WTC11 (cell line): ENCODE results near the gene FCHSD1. TPM values are rescaled to one million over a fixed set of nuclear protein-coding genes. Genes with fewer than 3 reads are reported as not detected.

Experiments used
- ATAC-seq: fragments of 200-7000 bp; cut with Tn5 transposase; 2 replicates; pipeline ENCODE4 v1.10.0; 2021; ENCODE audit warnings: mild to moderate bottlenecking, moderate library complexity
- CTCF ChIA-PET: fragments of 300-600 bp; sonication (Branson Sonifier 250); formaldehyde crosslinking; loops from one replicate; lab custom pipeline; 2021; ENCODE audit warnings: antibody characterized with exemption; lab: Charles Lee
- POLR2A ChIA-PET: fragments of 350-600 bp; sonication (Branson Sonifier 250); formaldehyde crosslinking; loops from one replicate; lab custom pipeline; 2021; ENCODE audit warnings: antibody characterized with exemption; lab: Charles Lee
- DNase-seq: peaks from one replicate; pipeline ENCODE4 v3.0.0; 2021; ENCODE audit warnings: low spot score
- H3K27ac Mint-ChIP-seq: 2 replicates; pipeline ENCODE4 v1.8.0; 2021; ENCODE audit warnings: mixed read lengths
- H3K27me3 Mint-ChIP-seq: 2 replicates; pipeline ENCODE4 v1.8.0; 2021; ENCODE audit warnings: low read depth, mild to moderate bottlenecking, moderate library complexity, mixed read lengths
- H3K36me3 Mint-ChIP-seq: 2 replicates; pipeline ENCODE4 v1.8.0; 2021; ENCODE audit warnings: mixed read lengths
- H3K4me1 Mint-ChIP-seq: 2 replicates; pipeline ENCODE4 v1.8.0; 2022; ENCODE audit warnings: mixed read lengths
- H3K4me3 Mint-ChIP-seq: 2 replicates; pipeline ENCODE4 v1.8.0; 2021; ENCODE audit warnings: mild to moderate bottlenecking, moderate library complexity, mixed read lengths
- H3K9me3 Mint-ChIP-seq: 2 replicates; pipeline ENCODE4 v1.8.0; 2021; ENCODE audit warnings: mixed read lengths
- CBFB ChIP-seq: sonication (generic); formaldehyde crosslinking; IDR thresholded peaks from 2 replicates; pipeline ENCODE4 v1.8.1; 2022; ENCODE audit warnings: mild to moderate bottlenecking, low read depth, missing genetic modification reagents
- CREB1 ChIP-seq: sonication (generic); formaldehyde crosslinking; IDR thresholded peaks from 2 replicates; pipeline ENCODE4 v1.8.0; 2023; ENCODE audit warnings: mild to moderate bottlenecking, missing genetic modification reagents
- GABPB1 ChIP-seq: sonication (generic); formaldehyde crosslinking; IDR thresholded peaks from 2 replicates; pipeline ENCODE4 v1.8.1; 2023; ENCODE audit warnings: mild to moderate bottlenecking, missing genetic modification reagents
- HMGA2 ChIP-seq: fragments of 250-450 bp; sonication (Bioruptor Pico); IDR thresholded peaks from 2 replicates; pipeline ENCODE4 v1.4.0; 2021; ENCODE audit warnings: mild to moderate bottlenecking, moderate library complexity
- IRF2 ChIP-seq: sonication (generic); formaldehyde crosslinking; IDR thresholded peaks from 2 replicates; pipeline ENCODE4 v1.8.0; 2022; ENCODE audit warnings: low read depth, missing genetic modification reagents, borderline replicate concordance
- MYBL2 ChIP-seq: sonication (generic); formaldehyde crosslinking; IDR thresholded peaks from 2 replicates; pipeline ENCODE4 v1.8.1; 2023; ENCODE audit warnings: mild to moderate bottlenecking, moderate library complexity, missing genetic modification reagents
- RELA ChIP-seq: sonication (generic); formaldehyde crosslinking; IDR thresholded peaks from 2 replicates; pipeline ENCODE4 v1.8.1; 2022; ENCODE audit warnings: missing genetic modification reagents, mild to moderate bottlenecking, borderline replicate concordance
- SP1 ChIP-seq: sonication (generic); formaldehyde crosslinking; conservative IDR thresholded peaks from 2 replicates; pipeline ENCODE4 v1.8.1; 2022; ENCODE audit warnings: missing genetic modification reagents
- ZNF232 ChIP-seq: sonication (generic); formaldehyde crosslinking; IDR thresholded peaks from 2 replicates; pipeline ENCODE4 v1.8.0; 2022; ENCODE audit warnings: mild to moderate bottlenecking, missing genetic modification reagents
- ZNF396 ChIP-seq: fragments of 250-450 bp; sonication (Bioruptor Pico); IDR thresholded peaks from 2 replicates; pipeline ENCODE4 v1.8.0; 2021; ENCODE audit warnings: mild to moderate bottlenecking, moderate library complexity, borderline replicate concordance
- ZNF416 ChIP-seq: fragments of 250-450 bp; sonication (Bioruptor Pico); IDR thresholded peaks from 2 replicates; pipeline ENCODE4 v1.9.0; 2021; ENCODE audit warnings: mild to moderate bottlenecking, inconsistent platforms
- ZNF423 ChIP-seq: fragments of 250-450 bp; sonication (Bioruptor Pico); IDR thresholded peaks from 2 replicates; pipeline ENCODE4 v2.1.2; 2022; ENCODE audit warnings: mild to moderate bottlenecking, moderate library complexity
- total RNA-seq: library from RNA; stranded (reverse); gene quantifications from 3 replicates; pipeline ENCODE4 v1.2.3, GENCODE V29; 2021
- TF ChIP-seq, protein P1 (sequence below): sonication (generic); formaldehyde crosslinking; IDR thresholded peaks from 2 replicates; pipeline ENCODE4 v1.8.1; 2022; ENCODE audit warnings: mild to moderate bottlenecking, moderate library complexity, missing genetic modification reagents
- TF ChIP-seq, protein P2 (sequence below): sonication (generic); formaldehyde crosslinking; IDR thresholded peaks from 2 replicates; pipeline ENCODE4 v1.8.1; 2023; ENCODE audit warnings: mild to moderate bottlenecking, missing genetic modification reagents, moderate library complexity
- TF ChIP-seq, protein P3 (sequence below): fragments of 250-450 bp; sonication (Bioruptor Pico); IDR thresholded peaks from 2 replicates; pipeline ENCODE4 v1.9.0; 2021; ENCODE audit warnings: moderate library complexity, mild to moderate bottlenecking, inconsistent platforms, borderline replicate concordance
- TF ChIP-seq, protein P4 (sequence below): fragments of 200-600 bp; IDR thresholded peaks from 2 replicates; pipeline ENCODE4 v1.8.0; 2022; ENCODE audit warnings: antibody characterized with exemption
- TF ChIP-seq, protein P5 (sequence below): sonication (generic); formaldehyde crosslinking; IDR thresholded peaks from 2 replicates; pipeline ENCODE4 v1.8.0; 2023; ENCODE audit warnings: mild to moderate bottlenecking, missing genetic modification reagents
- TF ChIP-seq, protein P6 (sequence below): sonication (generic); formaldehyde crosslinking; IDR thresholded peaks from 2 replicates; pipeline ENCODE4 v1.8.0; 2023; ENCODE audit warnings: missing genetic modification reagents
- TF ChIP-seq, protein P7 (sequence below): sonication (generic); formaldehyde crosslinking; IDR thresholded peaks from 2 replicates; pipeline ENCODE4 v1.8.1; 2022; ENCODE audit warnings: low read depth, missing genetic modification reagents, borderline replicate concordance
- TF ChIP-seq, protein P8 (sequence below): fragments of 250-450 bp; sonication (Bioruptor Pico); IDR thresholded peaks from 2 replicates; pipeline ENCODE4 v1.9.0; 2021; ENCODE audit warnings: mild to moderate bottlenecking

FCHSD1 gene
- total RNA-seq, 1 experiment from 2014 or later: 50.3 TPM

DNA sequence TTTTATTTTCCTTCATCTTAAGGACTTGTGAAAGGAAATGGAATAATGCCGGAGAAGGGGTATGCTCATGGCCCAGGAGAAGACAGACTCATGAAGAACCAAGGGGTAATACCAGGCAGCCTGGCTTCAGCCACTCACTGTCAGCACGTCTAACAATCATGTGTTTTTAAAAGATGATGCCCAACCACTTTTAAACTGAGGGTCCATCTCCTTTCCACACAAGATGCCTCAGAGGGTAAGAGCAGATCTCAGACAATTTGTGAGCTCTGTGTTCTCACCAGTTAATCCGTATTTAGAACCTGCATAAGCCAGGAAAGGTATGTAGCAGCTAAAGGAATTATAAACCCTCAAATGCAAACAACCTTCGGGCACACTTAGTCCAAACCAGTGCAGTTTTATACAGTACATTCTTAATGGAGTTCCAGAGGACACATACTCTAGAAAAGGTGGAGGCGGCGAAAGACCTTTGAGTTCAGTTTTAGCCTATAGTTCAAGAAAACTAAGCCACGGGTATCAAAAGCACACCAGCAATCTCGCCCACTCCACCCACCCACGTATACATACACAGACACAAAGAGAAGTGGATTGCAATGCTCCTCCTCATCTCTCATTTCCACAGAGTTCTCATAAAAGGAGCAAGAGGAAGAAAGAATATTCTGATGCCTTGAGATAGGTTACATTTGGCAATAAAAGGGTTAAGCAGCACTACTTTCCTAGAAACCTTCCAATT is 35.1 kb downstream of the FCHSD1 start:
- H3K27me3 Mint-ChIP-seq: no peaks in the 10 kb centered on the region; the same call in 1 of the 2 replicates
- ATAC-seq (no peak), DNase-seq (no peak)
- H3K9me3 Mint-ChIP-seq: no peaks in the 10 kb centered on the region
- peaks cover 51% of the 10 kb centered on the region for H3K4me1 Mint-ChIP-seq
- peaks cover 3% of the 10 kb centered on the region; the same call in 1 of the 2 replicates for H3K36me3 Mint-ChIP-seq
- POLR2A ChIA-PET: interaction anchor here (0.7 kb wide), 1 partner anchor 262 kb away, joined by 6 read pairs; no protein-coding TSS in a partner anchor
- H3K4me3 Mint-ChIP-seq: peak overlapping the region; percentile 95
- CTCF ChIA-PET: interaction anchor here (0.7 to 2.7 kb wide), 4 partner anchors 11 to 208 kb away, joined by 3 to 18 read pairs (median 11); partner anchors contain the start of gene PCDHGB6
- TF ChIP-seq HMGA2 (CRISPR knock-in tag) (no peak), GABPB1 (no peak), ZNF232 (CRISPR knock-in tag) (no peak), CBFB (CRISPR knock-in tag) (no peak), MYBL2 (CRISPR knock-in tag) (no peak), CREB1 (CRISPR knock-in tag) (no peak), ZNF423 (CRISPR knock-in tag) (no peak), IRF2 (CRISPR knock-in tag) (no peak), ZNF396 (CRISPR knock-in tag) (no peak), SP1 (CRISPR knock-in tag) (no peak)
- TF ChIP-seq, protein P1, sequence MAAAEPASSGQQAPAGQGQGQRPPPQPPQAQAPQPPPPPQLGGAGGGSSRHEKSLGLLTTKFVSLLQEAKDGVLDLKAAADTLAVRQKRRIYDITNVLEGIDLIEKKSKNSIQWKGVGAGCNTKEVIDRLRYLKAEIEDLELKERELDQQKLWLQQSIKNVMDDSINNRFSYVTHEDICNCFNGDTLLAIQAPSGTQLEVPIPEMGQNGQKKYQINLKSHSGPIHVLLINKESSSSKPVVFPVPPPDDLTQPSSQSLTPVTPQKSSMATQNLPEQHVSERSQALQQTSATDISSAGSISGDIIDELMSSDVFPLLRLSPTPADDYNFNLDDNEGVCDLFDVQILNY (CRISPR knock-in tag): no peak
- TF ChIP-seq, protein P2, sequence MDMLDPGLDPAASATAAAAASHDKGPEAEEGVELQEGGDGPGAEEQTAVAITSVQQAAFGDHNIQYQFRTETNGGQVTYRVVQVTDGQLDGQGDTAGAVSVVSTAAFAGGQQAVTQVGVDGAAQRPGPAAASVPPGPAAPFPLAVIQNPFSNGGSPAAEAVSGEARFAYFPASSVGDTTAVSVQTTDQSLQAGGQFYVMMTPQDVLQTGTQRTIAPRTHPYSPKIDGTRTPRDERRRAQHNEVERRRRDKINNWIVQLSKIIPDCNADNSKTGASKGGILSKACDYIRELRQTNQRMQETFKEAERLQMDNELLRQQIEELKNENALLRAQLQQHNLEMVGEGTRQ (CRISPR knock-in tag): no peak
- TF ChIP-seq, protein P3, sequence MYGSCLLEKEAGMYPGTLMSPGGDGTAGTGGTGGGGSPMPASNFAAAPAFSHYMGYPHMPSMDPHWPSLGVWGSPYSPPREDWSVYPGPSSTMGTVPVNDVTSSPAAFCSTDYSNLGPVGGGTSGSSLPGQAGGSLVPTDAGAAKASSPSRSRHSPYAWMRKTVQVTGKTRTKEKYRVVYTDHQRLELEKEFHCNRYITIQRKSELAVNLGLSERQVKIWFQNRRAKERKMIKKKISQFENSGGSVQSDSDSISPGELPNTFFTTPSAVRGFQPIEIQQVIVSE (CRISPR knock-in tag): no peak
- TF ChIP-seq, protein P4, sequence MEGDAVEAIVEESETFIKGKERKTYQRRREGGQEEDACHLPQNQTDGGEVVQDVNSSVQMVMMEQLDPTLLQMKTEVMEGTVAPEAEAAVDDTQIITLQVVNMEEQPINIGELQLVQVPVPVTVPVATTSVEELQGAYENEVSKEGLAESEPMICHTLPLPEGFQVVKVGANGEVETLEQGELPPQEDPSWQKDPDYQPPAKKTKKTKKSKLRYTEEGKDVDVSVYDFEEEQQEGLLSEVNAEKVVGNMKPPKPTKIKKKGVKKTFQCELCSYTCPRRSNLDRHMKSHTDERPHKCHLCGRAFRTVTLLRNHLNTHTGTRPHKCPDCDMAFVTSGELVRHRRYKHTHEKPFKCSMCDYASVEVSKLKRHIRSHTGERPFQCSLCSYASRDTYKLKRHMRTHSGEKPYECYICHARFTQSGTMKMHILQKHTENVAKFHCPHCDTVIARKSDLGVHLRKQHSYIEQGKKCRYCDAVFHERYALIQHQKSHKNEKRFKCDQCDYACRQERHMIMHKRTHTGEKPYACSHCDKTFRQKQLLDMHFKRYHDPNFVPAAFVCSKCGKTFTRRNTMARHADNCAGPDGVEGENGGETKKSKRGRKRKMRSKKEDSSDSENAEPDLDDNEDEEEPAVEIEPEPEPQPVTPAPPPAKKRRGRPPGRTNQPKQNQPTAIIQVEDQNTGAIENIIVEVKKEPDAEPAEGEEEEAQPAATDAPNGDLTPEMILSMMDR: no peak
- H3K27ac Mint-ChIP-seq: peak overlapping the region; percentile 62; the same call in 1 of the 2 replicates

DNA sequence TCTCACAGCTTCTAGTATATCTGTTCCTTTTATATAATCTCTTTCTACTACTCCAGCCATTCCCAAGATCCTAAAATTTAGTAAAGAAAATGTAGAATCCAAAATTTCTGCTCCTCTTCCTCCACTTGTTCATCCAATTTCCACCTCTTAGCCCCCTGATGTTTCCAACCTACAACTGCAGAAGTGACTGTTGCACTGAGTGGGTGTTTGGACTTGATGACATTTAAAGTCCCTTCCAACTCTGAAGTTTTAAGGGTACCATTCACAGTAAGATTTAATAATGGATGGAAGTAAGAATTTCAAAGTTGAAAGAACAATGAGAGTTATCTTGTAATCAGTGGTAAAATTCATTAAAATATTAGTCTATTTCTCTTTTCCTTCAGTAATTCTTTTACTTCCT is 37.9 kb downstream of the FCHSD1 start:
- ChIA-PET CTCF (interaction anchor here (0.9 to 2.3 kb wide), 2 partner anchors 21 to 23 kb away, joined by 3 to 21 read pairs; partner anchors contain the start of genes HDAC3 and RELL2), POLR2A (no interaction called here)
- ATAC-seq (no peak), DNase-seq (no peak)
- H3K4me1 Mint-ChIP-seq: peaks cover 51% of the 10 kb centered on the region
- no peaks in the 10 kb centered on the region for H3K9me3 Mint-ChIP-seq
- H3K4me3 Mint-ChIP-seq: no peak overlapping the region
- H3K27ac Mint-ChIP-seq: no peak overlapping the region
- H3K27me3 Mint-ChIP-seq: no peaks in the 10 kb centered on the region; the same call in 1 of the 2 replicates
- H3K36me3 Mint-ChIP-seq: peaks cover 5% of the 10 kb centered on the region
- TF ChIP-seq, protein P5, sequence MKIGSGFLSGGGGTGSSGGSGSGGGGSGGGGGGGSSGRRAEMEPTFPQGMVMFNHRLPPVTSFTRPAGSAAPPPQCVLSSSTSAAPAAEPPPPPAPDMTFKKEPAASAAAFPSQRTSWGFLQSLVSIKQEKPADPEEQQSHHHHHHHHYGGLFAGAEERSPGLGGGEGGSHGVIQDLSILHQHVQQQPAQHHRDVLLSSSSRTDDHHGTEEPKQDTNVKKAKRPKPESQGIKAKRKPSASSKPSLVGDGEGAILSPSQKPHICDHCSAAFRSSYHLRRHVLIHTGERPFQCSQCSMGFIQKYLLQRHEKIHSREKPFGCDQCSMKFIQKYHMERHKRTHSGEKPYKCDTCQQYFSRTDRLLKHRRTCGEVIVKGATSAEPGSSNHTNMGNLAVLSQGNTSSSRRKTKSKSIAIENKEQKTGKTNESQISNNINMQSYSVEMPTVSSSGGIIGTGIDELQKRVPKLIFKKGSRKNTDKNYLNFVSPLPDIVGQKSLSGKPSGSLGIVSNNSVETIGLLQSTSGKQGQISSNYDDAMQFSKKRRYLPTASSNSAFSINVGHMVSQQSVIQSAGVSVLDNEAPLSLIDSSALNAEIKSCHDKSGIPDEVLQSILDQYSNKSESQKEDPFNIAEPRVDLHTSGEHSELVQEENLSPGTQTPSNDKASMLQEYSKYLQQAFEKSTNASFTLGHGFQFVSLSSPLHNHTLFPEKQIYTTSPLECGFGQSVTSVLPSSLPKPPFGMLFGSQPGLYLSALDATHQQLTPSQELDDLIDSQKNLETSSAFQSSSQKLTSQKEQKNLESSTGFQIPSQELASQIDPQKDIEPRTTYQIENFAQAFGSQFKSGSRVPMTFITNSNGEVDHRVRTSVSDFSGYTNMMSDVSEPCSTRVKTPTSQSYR: no peak
- TF ChIP-seq, protein P6, sequence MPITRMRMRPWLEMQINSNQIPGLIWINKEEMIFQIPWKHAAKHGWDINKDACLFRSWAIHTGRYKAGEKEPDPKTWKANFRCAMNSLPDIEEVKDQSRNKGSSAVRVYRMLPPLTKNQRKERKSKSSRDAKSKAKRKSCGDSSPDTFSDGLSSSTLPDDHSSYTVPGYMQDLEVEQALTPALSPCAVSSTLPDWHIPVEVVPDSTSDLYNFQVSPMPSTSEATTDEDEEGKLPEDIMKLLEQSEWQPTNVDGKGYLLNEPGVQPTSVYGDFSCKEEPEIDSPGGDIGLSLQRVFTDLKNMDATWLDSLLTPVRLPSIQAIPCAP (CRISPR knock-in tag): no peak
- TF ChIP-seq, protein P7, sequence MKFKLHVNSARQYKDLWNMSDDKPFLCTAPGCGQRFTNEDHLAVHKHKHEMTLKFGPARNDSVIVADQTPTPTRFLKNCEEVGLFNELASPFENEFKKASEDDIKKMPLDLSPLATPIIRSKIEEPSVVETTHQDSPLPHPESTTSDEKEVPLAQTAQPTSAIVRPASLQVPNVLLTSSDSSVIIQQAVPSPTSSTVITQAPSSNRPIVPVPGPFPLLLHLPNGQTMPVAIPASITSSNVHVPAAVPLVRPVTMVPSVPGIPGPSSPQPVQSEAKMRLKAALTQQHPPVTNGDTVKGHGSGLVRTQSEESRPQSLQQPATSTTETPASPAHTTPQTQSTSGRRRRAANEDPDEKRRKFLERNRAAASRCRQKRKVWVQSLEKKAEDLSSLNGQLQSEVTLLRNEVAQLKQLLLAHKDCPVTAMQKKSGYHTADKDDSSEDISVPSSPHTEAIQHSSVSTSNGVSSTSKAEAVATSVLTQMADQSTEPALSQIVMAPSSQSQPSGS (CRISPR knock-in tag): no peak
- TF ChIP-seq ZNF416 (CRISPR knock-in tag): no peak
- TF ChIP-seq, protein P8, sequence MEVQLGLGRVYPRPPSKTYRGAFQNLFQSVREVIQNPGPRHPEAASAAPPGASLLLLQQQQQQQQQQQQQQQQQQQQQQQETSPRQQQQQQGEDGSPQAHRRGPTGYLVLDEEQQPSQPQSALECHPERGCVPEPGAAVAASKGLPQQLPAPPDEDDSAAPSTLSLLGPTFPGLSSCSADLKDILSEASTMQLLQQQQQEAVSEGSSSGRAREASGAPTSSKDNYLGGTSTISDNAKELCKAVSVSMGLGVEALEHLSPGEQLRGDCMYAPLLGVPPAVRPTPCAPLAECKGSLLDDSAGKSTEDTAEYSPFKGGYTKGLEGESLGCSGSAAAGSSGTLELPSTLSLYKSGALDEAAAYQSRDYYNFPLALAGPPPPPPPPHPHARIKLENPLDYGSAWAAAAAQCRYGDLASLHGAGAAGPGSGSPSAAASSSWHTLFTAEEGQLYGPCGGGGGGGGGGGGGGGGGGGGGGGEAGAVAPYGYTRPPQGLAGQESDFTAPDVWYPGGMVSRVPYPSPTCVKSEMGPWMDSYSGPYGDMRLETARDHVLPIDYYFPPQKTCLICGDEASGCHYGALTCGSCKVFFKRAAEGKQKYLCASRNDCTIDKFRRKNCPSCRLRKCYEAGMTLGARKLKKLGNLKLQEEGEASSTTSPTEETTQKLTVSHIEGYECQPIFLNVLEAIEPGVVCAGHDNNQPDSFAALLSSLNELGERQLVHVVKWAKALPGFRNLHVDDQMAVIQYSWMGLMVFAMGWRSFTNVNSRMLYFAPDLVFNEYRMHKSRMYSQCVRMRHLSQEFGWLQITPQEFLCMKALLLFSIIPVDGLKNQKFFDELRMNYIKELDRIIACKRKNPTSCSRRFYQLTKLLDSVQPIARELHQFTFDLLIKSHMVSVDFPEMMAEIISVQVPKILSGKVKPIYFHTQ (CRISPR knock-in tag): no peak
- TF ChIP-seq RELA (CRISPR knock-in tag): no peak
- TF ChIP-seq, protein P2 (CRISPR knock-in tag): no peak
- TF ChIP-seq CREB1 (CRISPR knock-in tag): no peak
- TF ChIP-seq CBFB (CRISPR knock-in tag): no peak
